ENCODE data around the gene BCAR1. TPM values are rescaled to one million over a fixed set of nuclear protein-coding genes. Genes with fewer than 3 reads are reported as not detected.

Gene BCAR1
- total RNA-seq, 1 experiment from 2014 or later = 58.6 TPM

GRCh38 chr16:75219838-75220237, 31.6 kb downstream of the BCAR1 start:
- no TSS peak for BruUV-seq (replicated peaks)
- H3K4me3 Mint-ChIP-seq (ENCODE audit: unreplicated experiment) = no peak overlapping the region
- H3K27ac Mint-ChIP-seq (ENCODE audit: low read depth, unreplicated experiment) = no peak overlapping the region
- peaks cover 5% of the 10 kb centered on the region for H3K36me3 Mint-ChIP-seq (ENCODE audit: insufficient read depth, unreplicated experiment)
- TF ChIP-seq CTCF (IDR thresholded peaks at IDR 0.05; ENCODE audit: unreplicated experiment) = no peak
- DNase-seq (ENCODE audit: unreplicated experiment) = no peak
- intact Hi-C loops (cut with micrococcal nuclease) = no loop called here
- ChIA-PET POLR2A (no interaction called here), CTCF (interaction anchor here (0.7 to 2.3 kb wide), 5 partner anchors 14 to 297 kb away, joined by 3 to 9 read pairs (median 3); no protein-coding TSS in a partner anchor)
- no peaks in the 10 kb centered on the region for H3K27me3 Mint-ChIP-seq (ENCODE audit: insufficient read depth, unreplicated experiment)
- H3K4me1 Mint-ChIP-seq (ENCODE audit: insufficient read depth, unreplicated experiment) = no peaks in the 10 kb centered on the region
- H3K9me3 Mint-ChIP-seq (ENCODE audit: unreplicated experiment) = no peaks in the 10 kb centered on the region

- no peak for DNase-seq (ENCODE audit: unreplicated experiment)
- intact Hi-C loops (cut with micrococcal nuclease) = no loop called here
- H3K4me3 Mint-ChIP-seq (ENCODE audit: unreplicated experiment) = no peak overlapping the region
- no TSS peak for BruUV-seq (replicated peaks)
- TF ChIP-seq CTCF (IDR thresholded peaks at IDR 0.05; ENCODE audit: unreplicated experiment) = no peak
- ChIA-PET POLR2A (no interaction called here), CTCF (interaction anchor here (1.0 to 2.3 kb wide), 3 partner anchors 15 to 184 kb away, joined by 3 to 9 read pairs (median 3); no protein-coding TSS in a partner anchor)
- no peaks in the 10 kb centered on the region for H3K9me3 Mint-ChIP-seq (ENCODE audit: unreplicated experiment)
- H3K4me1 Mint-ChIP-seq (ENCODE audit: insufficient read depth, unreplicated experiment) = no peaks in the 10 kb centered on the region
- peaks cover under 1% of the 10 kb centered on the region for H3K36me3 Mint-ChIP-seq (ENCODE audit: insufficient read depth, unreplicated experiment)
- H3K27ac Mint-ChIP-seq (ENCODE audit: low read depth, unreplicated experiment) = no peak overlapping the region
- no peaks in the 10 kb centered on the region for H3K27me3 Mint-ChIP-seq (ENCODE audit: insufficient read depth, unreplicated experiment)
Measured at GRCh38 chr16:75219088-75219487, 32.3 kb downstream of the BCAR1 start.

- Mint-ChIP-seq H3K4me3 (ENCODE audit: unreplicated experiment) (no peak within 1 kb of the TSS), H3K36me3 (ENCODE audit: insufficient read depth, unreplicated experiment) (no peaks in the 10 kb centered on the region), H3K27me3 (ENCODE audit: insufficient read depth, unreplicated experiment) (no peaks in the 10 kb centered on the region), H3K9me3 (ENCODE audit: unreplicated experiment) (no peaks in the 10 kb centered on the region), H3K27ac (ENCODE audit: low read depth, unreplicated experiment) (no peak within 1 kb of the TSS), H3K4me1 (ENCODE audit: insufficient read depth, unreplicated experiment) (no peaks in the 10 kb centered on the region)
- TF ChIP-seq CTCF (IDR thresholded peaks at IDR 0.05; ENCODE audit: unreplicated experiment) = no peak
- ChIA-PET CTCF (interaction anchor here (0.7 to 1.9 kb wide), 4 partner anchors 16 to 32 kb away, joined by 3 to 10 read pairs (median 3); no protein-coding TSS in a partner anchor), POLR2A (no interaction called here)
- DNase-seq (ENCODE audit: unreplicated experiment) = no peak
- intact Hi-C loops (cut with micrococcal nuclease) = no loop called here
- BruUV-seq (replicated peaks) = no TSS peak
Measured at GRCh38 chr16:75218256-75219076, 33.0 kb downstream of the BCAR1 start, which contains the start of gene CTRB1. TSS of gene CTRB1 (plus strand) at chr16:75218988. CDS start at chr16:75219008, 20 bp downstream.

- Mint-ChIP-seq H3K9me3 (ENCODE audit: unreplicated experiment) (no peaks in the 10 kb centered on the region), H3K36me3 (ENCODE audit: insufficient read depth, unreplicated experiment) (no peaks in the 10 kb centered on the region), H3K27me3 (ENCODE audit: insufficient read depth, unreplicated experiment) (no peaks in the 10 kb centered on the region), H3K4me1 (ENCODE audit: insufficient read depth, unreplicated experiment) (no peaks in the 10 kb centered on the region), H3K27ac (ENCODE audit: low read depth, unreplicated experiment) (no peak overlapping the region), H3K4me3 (ENCODE audit: unreplicated experiment) (no peak overlapping the region)
- no TSS peak for BruUV-seq (replicated peaks)
- no peak for TF ChIP-seq CTCF (IDR thresholded peaks at IDR 0.05; ENCODE audit: unreplicated experiment)
- ChIA-PET POLR2A (interaction anchor here (0.6 kb wide), 1 partner anchor 190 kb away, joined by 3 read pairs; no protein-coding TSS in a partner anchor), CTCF (interaction anchor here (0.7 to 3.3 kb wide), 3 partner anchors 17 to 32 kb away, joined by 3 to 16 read pairs (median 10); no protein-coding TSS in a partner anchor)
- intact Hi-C loops (cut with micrococcal nuclease) = no loop called here
- DNase-seq (ENCODE audit: unreplicated experiment) = no peak
Measured at GRCh38 chr16:75217389-75217851, 34.0 kb downstream of the BCAR1 start.

Data from MCF 10A (cell line).